Kidney tubule cell (primary cell): ENCODE measurements around the gene CIAO2B.
A peak's percentile ranks its signal among the peaks of the same experiment; 100 is the strongest.
"Not testable (repeated sequence)": the region's sequence is repeated elsewhere in the genome, so short reads cannot be mapped to it uniquely, and the experiment has no call there.

Source experiments
- DNase-seq: peaks from one replicate; pipeline ENCODE4 v3.0.0-alpha.2; 2018; ENCODE audit warnings: low spot score

The CIAO2B gene

DNA sequence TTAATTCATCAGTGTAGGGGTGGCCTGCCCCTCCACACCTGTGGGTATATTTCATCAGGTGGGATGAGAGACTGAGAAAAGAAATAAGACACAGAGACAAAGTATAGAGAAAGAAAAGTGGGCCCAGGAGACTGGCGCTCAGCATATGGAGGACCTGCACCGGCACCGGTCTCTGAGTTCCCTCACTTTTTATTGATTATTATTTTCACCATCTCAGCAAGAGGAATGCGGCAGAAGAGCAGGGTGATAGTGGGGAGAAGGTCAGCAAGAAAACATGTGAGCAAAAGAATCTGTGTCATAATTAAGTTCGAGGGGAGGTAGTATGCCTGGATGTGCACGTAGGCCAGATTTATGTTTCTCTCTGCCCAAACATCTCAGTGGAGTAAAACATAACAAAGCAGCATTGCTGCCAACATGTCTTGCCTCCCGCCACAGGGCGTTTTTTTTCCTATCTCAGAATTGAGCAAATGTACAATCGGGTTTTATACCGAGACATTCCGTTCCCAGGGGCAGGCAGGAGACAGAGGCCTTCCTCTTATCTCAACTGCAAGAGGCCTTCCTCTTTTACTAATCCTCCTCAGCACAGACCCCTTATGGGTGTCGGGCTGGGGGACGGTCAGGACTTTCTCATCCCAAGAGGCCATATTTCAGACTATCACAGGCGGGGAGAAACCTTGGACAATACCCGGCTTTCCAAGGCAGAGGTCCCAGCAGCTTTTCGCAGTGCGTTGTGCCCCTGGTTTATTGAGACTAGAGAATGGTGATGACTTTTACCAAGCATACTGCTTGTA is 21.4 kb upstream of the CIAO2B start:
- not testable (repeated sequence) for DNase-seq

DNA sequence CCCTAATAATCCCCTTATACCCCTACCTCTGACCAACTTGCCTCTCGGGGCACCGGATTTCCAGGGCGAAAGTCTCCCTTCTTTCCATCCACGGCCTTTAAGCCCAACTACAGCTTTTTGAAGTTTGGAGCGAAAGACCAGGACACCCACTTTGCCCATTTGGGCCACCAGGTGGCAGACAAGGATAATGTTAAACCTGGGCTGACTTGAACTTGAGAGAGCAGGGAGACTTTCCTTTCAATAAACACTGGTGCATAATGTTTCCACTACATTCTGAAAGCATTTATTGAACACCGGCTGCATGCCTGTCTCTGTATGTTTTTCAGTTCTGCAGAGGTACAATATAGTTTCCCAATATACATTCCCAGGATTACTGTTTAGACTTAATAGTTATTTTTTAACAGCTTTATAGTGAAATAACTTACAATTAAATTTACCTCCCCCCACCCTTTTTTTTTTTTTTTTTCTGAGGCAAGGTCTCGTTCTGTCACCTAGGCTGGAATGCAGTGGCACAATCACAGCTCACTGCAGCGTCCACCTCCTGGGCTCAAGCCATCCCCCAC is 20.0 kb upstream of the CIAO2B start:
- DNase-seq: peak; percentile 78

DNA sequence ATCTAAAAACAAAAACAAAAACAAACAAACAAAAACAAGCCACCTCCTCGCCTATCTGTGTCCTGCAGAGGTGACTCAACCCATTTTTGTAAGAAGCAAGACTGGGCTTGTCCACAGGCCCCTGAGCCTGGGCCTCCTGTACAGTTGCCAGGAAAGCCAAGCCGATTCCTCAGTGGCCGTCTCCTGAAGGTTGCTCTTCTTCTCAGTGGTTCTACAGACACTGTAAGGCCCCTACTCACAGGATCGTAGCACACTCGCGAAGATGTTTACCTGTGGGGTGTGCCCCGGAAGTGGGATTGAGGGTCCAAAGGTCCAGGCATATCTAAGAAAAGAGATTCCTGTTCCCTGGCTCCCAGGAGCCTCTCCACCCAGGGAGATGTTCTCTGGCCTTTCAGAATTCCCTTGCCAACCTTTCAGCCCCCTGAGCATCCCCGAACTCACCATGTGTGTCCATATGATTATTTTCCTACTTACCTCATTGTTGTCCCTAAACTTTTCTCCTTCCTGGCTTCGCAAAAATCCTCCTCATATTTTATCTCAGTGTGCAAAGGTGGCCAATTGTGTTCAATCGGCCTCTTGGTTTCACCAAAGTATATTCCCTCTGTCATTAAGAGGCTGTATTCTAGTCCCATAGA is 19.4 kb upstream of the CIAO2B start:
- DNase-seq: no peak

- no peak for DNase-seq
Observed at GRCh38 chr16:66952430-66953110, 18.4 kb upstream of the CIAO2B start.

GRCh38 chr16:66950971-66951790 is 17.0 kb upstream of the CIAO2B start:
- DNase-seq: peak; percentile 20

DNA sequence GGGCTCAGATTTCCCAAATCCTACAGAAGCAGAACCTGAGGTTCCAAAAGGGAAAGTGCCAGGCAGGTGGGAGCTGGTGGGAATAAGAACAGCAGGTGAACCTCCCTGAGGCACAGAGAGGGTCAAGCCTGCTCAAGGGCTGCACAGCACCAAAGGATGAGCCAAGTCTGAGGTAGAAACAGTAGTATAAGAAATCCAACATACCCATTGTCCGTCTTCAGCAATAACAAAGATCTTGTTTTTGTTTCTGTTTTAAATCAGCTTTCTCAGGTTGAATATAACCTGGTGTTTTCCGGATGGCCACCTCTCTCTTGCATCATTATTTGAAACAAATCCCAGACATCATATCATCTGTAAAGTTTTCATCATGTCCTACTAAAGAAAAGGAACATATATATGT is 16.2 kb upstream of the CIAO2B start:
- no peak for DNase-seq

- DNase-seq: no peak
Observed at GRCh38 chr16:66949472-66949871, 15.3 kb upstream of the CIAO2B start.

DNA sequence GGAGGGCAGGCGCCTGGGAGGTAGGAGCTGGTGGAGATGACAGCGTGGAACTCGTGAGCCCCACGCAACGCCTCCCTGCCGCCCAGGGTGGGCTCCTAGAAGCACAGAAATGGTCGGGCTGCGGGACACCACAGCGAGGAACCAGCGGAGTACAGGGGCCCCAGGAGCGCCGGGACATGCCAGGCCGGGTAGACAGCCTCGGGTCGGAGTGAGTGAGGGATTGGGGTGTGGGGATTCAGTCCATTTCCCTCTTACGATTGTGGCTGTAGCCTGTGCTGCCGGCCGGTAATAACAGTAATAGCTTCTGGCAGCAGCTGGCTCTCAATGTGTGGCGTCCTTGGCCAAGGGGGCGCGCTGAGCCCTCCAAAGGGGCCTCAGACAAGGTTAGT is 14.6 kb upstream of the CIAO2B start:
- DNase-seq: no peak

- DNase-seq: peak; percentile 20
Observed at GRCh38 chr16:66948134-66948836, 14.1 kb upstream of the CIAO2B start.

GRCh38 chr16:66947302-66948065 is 13.3 kb upstream of the CIAO2B start:
- DNase-seq: peak; percentile 81

DNA sequence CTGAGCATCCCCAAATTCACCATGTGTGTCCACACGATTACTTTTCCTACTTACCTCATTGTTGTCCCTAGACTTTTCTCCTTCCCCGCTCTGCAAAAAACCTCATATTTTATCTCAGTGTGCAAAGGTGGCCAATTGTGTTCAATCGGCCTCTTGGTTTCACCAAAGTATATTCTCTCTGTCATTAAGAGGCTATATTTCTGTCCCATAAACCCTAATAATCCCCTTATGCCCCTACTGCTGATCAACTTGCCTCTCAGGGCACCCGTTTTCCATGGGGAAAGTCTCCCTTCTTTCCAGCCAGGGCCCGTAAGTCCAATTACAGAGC is 12.7 kb upstream of the CIAO2B start:
- DNase-seq: no peak

- no peak for DNase-seq
Observed at GRCh38 chr16:66946541-66946940, 12.3 kb upstream of the CIAO2B start.

GRCh38 chr16:66945939-66946338 is 11.7 kb upstream of the CIAO2B start:
- no peak for DNase-seq

DNA sequence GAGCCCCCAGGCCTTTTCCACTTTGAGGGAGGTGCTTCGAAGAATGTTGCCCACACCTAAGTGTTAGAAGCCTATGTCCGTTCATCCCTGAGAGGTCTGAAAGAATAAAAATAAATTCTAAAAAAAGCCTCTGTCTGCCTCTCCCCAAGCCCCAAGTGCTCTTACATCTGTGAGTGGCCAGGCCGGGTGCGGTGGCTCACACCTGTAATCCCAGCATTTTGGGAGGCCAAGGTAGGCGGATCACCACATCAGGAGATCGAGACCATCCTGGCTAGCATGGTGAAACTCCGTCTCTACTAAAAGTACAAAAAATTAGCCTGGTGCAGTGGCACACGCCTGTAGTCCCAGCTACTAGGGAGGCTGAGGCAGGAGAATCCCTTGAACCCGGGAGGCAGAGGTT is 10.8 kb upstream of the CIAO2B start:
- DNase-seq: not testable (repeated sequence)

DNA sequence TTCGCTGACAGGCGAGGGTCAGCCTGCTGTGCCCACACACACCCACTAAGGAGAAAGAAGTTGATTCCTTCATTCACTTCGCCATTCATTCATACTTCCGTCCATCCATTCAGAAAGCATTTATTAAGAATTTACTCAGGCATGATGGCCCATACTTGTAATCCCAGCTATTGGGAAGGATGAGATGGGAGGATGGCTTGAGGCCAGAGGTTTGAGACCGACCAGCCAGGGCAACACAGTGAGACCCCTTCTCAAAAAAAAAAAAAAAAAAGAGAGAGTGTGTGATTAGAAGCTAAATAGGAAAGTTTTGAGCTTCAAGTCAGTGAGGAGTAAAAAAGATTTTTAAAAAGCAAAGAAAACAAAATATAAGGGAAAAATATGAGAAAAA is 9.8 kb upstream of the CIAO2B start:
- no peak for DNase-seq

DNA sequence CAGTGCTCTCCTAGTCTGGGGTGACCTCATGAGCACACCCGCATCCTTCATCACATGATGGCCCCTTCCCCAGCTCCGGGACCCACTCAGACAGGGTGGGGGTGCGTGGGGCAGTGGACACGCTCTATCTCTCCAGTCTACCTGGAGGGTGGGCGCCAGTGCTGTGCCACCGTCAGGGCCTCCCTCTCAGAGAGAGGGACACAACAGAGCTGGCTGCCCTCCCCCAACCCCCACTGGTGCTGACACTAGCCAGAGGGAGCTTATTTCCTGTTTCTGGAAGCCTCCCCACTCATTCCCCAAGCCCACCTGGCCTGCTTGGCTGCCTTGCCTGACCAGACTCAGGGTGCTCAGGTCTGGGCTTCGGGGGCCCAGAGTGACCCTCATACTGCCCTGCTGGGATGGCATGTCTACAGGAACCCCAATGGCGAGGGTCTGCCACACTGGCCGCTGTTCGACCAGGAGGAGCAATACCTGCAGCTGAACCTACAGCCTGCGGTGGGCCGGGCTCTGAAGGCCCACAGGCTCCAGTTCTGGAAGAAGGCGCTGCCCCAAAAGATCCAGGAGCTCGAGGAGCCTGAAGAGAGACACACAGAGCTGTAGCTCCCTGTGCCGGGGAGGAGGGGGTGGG is 9.3 kb upstream of the CIAO2B start:
- DNase-seq: no peak

- no peak for DNase-seq
Observed at GRCh38 chr16:66942981-66943380, 8.8 kb upstream of the CIAO2B start.

- no peak for DNase-seq
Observed at GRCh38 chr16:66940236-66940635, 6.0 kb upstream of the CIAO2B start.

DNA sequence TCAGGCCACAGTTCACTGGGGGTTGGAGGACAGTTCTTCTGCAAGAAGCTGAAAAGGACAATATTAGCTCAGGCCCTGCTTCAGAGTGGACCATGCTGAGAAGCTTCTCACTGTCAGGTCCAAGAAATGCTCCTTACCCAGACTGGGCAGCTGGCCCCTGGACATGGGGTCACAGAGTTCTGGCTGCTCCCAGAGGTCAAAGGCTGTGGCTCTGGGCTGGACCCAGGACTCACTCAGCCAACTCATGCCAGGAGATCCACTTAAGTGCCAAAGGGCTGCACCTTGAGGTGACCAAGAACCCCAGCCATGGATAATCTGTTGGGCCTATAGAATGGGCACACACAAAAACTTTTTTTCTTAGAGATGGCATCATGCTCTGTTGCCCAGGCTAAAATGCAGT is 5.2 kb upstream of the CIAO2B start:
- no peak for DNase-seq

GRCh38 chr16:66937725-66938337 is 3.6 kb upstream of the CIAO2B start:
- no peak for DNase-seq
